Tibial nerve (tissue), 4 donors: Measurements from ENCODE around the gene NPHP3. TPM values are rescaled to one million over a fixed set of nuclear protein-coding genes. Genes with fewer than 3 reads are reported as not detected.
"Not testable (repeated sequence)": the region's sequence is repeated elsewhere in the genome, so short reads cannot be mapped to it uniquely, and the experiment has no call there.

Source experiments
- DNase-seq, 2 donors: peaks; one replicate each; pipeline ENCODE4 v3.0.0-alpha.2; 2019; ENCODE audit warnings: low spot score in 2 of 2
- H3K27ac ChIP-seq, 4 donors: fragments of 200-600 bp; sonication (generic) in 3 of 4; one replicate each; pipeline ENCODE4 v1.5.1; 2017 to 2019; ENCODE audit warnings: mild to moderate bottlenecking in 1 of 4
- H3K27me3 ChIP-seq, 2 donors: fragments of 200-600 bp; sonication (generic) in 1 of 2; one replicate each; pipeline versions ENCODE4 v1.5.1 to v1.6.0; 2017 to 2019
- H3K36me3 ChIP-seq, 3 donors: fragments of 200-600 bp; sonication (generic); one replicate each; pipeline ENCODE4 v1.5.1; 2018 to 2019
- H3K4me1 ChIP-seq, 4 donors: fragments of 200-600 bp; sonication (generic) in 3 of 4; one replicate each; pipeline ENCODE4 v1.5.1; 2017 to 2019
- H3K4me3 ChIP-seq, 4 donors: fragments of 200-600 bp; sonication (generic) in 3 of 4; one replicate each; pipeline ENCODE4 v1.5.1; 2017 to 2019; ENCODE audit warnings: mild to moderate bottlenecking in 1 of 4, moderate library complexity in 1 of 4
- H3K9me3 ChIP-seq, 4 donors: fragments of 200-600 bp; sonication (generic) in 3 of 4; one replicate each; pipeline ENCODE4 v1.5.1; 2017 to 2019
- CTCF ChIP-seq, 5 experiments: fragments of 200-600 bp in 3 of 5; fragments of 450-650 bp in 2 of 5; sonication (generic) in 3 of 5; IDR thresholded peaks; one replicate each; pipeline ENCODE4 v1.5.1; 2016 to 2019; ENCODE audit warnings: antibody characterized with exemption in 5 of 5, mild to moderate bottlenecking in 3 of 5, moderate library complexity in 2 of 5
- EP300 ChIP-seq, 2 donors: sonication (generic); formaldehyde crosslinking; IDR thresholded peaks; one replicate each; pipeline ENCODE4 v1.6.1; 2017; ENCODE audit warnings: antibody characterized with exemption in 2 of 2, mild to moderate bottlenecking in 1 of 2
- POLR2A ChIP-seq, 2 donors: fragments of 450-650 bp; IDR thresholded peaks; one replicate each; pipeline ENCODE4 v1.6.1; 2017; ENCODE audit warnings: antibody characterized with exemption in 2 of 2, mild to moderate bottlenecking in 2 of 2, moderate library complexity in 2 of 2
- WGBS, 2 donors: methylation state at CpG; one replicate each; pipeline ENCODE4 v1.1.5; 2018; 5-methylcytosine and 5-hydroxymethylcytosine counted together
- total RNA-seq, 4 donors: library from RNA; depleted of rRNA; stranded (reverse); fragments of >200 nt; gene quantifications; one replicate each; pipeline ENCODE4 v1.1.0, GENCODE V29; 2016

NPHP3 gene
- total RNA-seq, 4 donors from 2014 or later = 52.2 to 92.9 (median 69.4) TPM

- Histone ChIP-seq H3K27ac (no peak overlapping the region), H3K27me3 (no peaks in the 10 kb centered on the region), H3K9me3 (no peaks in the 10 kb centered on the region), H3K36me3 (peaks cover 0 to 49% (median 0%) of the 10 kb centered on the region in 3 donors), H3K4me1 (no peaks in the 10 kb centered on the region), H3K4me3 (no peak overlapping the region)
- no peak for DNase-seq
- TF ChIP-seq POLR2A (IDR thresholded peaks at IDR 0.05) (no peak), CTCF (IDR thresholded peaks at IDR 0.05) (peak; percentile 60 to 78 (median 69))
- WGBS, 2 donors = 66 to 74% methylated on average over 5 of the region's 5 CpGs
Measured at GRCh38 chr3:132641837-132642538, 80.2 kb downstream of the NPHP3 start.

GRCh38 chr3:132641427-132641826, 80.8 kb downstream of the NPHP3 start:
- H3K27ac ChIP-seq, H3K4me1 ChIP-seq, H3K4me3 ChIP-seq, H3K9me3 ChIP-seq, H3K27me3 ChIP-seq, DNase-seq: not testable (repeated sequence)
- peaks cover 0 to 54% (median 0%) of the 10 kb centered on the region in 3 donors for H3K36me3 ChIP-seq
- WGBS, 2 donors = 91 to 92% methylated on average over 2 of the region's 2 CpGs

GRCh38 chr3:132638706-132639105, 83.5 kb downstream of the NPHP3 start:
- TF ChIP-seq POLR2A (IDR thresholded peaks at IDR 0.05) (no peak), CTCF (IDR thresholded peaks at IDR 0.05) (no peak), EP300 (IDR thresholded peaks at IDR 0.05) (no peak)
- Histone ChIP-seq H3K27me3 (no peaks in the 10 kb centered on the region), H3K4me1 (no peaks in the 10 kb centered on the region), H3K36me3 (peaks cover 0 to 71% (median 0%) of the 10 kb centered on the region in 3 donors), H3K4me3 (no peak overlapping the region), H3K27ac (no peak overlapping the region), H3K9me3 (no peaks in the 10 kb centered on the region)
- DNase-seq = no peak

- Histone ChIP-seq H3K27ac (no peak overlapping the region), H3K9me3 (no peaks in the 10 kb centered on the region), H3K36me3 (peaks cover 0 to 67% (median 0%) of the 10 kb centered on the region in 3 donors), H3K4me1 (no peaks in the 10 kb centered on the region), H3K4me3 (no peak overlapping the region), H3K27me3 (no peaks in the 10 kb centered on the region)
- DNase-seq = no peak
- TF ChIP-seq EP300 (IDR thresholded peaks at IDR 0.05) = no peak
- TF ChIP-seq POLR2A (IDR thresholded peaks at IDR 0.05) = no peak
- no peak for TF ChIP-seq CTCF (IDR thresholded peaks at IDR 0.05)
- 40 to 53% methylated on average over 1 of the region's 1 CpG for WGBS, 2 donors
Measured at GRCh38 chr3:132637590-132637989, 84.6 kb downstream of the NPHP3 start.

GRCh38 chr3:132635052-132635451, 87.2 kb downstream of the NPHP3 start:
- Histone ChIP-seq H3K27me3 (no peaks in the 10 kb centered on the region), H3K4me3 (no peak overlapping the region), H3K27ac (no peak overlapping the region), H3K9me3 (no peaks in the 10 kb centered on the region), H3K4me1 (no peaks in the 10 kb centered on the region), H3K36me3 (peaks cover 0 to 53% (median 0%) of the 10 kb centered on the region in 3 donors)
- no peak for TF ChIP-seq EP300 (IDR thresholded peaks at IDR 0.05)
- TF ChIP-seq POLR2A (IDR thresholded peaks at IDR 0.05) = no peak
- no peak for TF ChIP-seq CTCF (IDR thresholded peaks at IDR 0.05)
- DNase-seq = no peak

Other genes starting within 250 kb of the NPHP3 start
- gene ACKR4, start 125.1 kb downstream of the NPHP3 start, total RNA-seq = 1 to 10 TPM in 1 of 4 donors, under 1 TPM in 2, not detected in 1; 0.22 to 1.0 (median 0.59) TPM
- 10 to 100 TPM; 39.2 to 69.9 (median 59.4) TPM for gene ACAD11, start 62.6 kb downstream of the NPHP3 start, total RNA-seq
- gene UBA5, start 62.1 kb downstream of the NPHP3 start, total RNA-seq = 10 to 100 TPM; 19.9 to 50.9 (median 34.4) TPM